Measurements from ENCODE around the gene DOLPP1. TPM values are rescaled to one million over a fixed set of nuclear protein-coding genes. Genes with fewer than 3 reads are reported as not detected.

DOLPP1 gene
- total and polyA plus RNA-seq, 2 of the 8 experiments (the other 6 are each of a cell fraction or from before 2014, with no cell fraction given) = 36.0 to 45.3 TPM

- no peak overlapping the region for H3K4ac ChIP-seq (replicated peaks; ENCODE audit: insufficient read length, low read depth, low read length)
- H4K8ac ChIP-seq (ENCODE audit: extremely low read depth, insufficient read depth, low read length) = no peak overlapping the region
- no peak for DNase-seq (ENCODE audit: low read depth in 1 of 2, low spot score in 2 of 2)
- H3K79me1 ChIP-seq (ENCODE audit: low read depth, low read length) = no peaks in the 10 kb centered on the region
- no peak overlapping the region for H2BK20ac ChIP-seq (ENCODE audit: low read length)
- no peak overlapping the region for H3K18ac ChIP-seq (ENCODE audit: extremely low read depth, low read length)
- FAIRE-seq = no peak
- no peak overlapping the region for H3K4me2 ChIP-seq (ENCODE audit: insufficient read depth in 1 of 2, low read depth in 2 of 2, low read length in 2 of 2)
- H3K79me2 ChIP-seq (ENCODE audit: control insufficient read depth in 1 of 2, insufficient read depth in 2 of 2, low read length in 2 of 2) = no peaks in the 10 kb centered on the region
- H4K91ac ChIP-seq (replicated peaks; ENCODE audit: insufficient read length, low read length) = no peak overlapping the region
- H4K5ac ChIP-seq (ENCODE audit: insufficient read length, low read depth, low read length) = no peak overlapping the region
- no peak overlapping the region for H2AK5ac ChIP-seq (ENCODE audit: low read depth, low read length)
- H2BK15ac ChIP-seq (ENCODE audit: low read length) = no peak overlapping the region
- H3K56ac ChIP-seq (replicated peaks; ENCODE audit: insufficient read length, low read depth, low read length) = no peak overlapping the region
- no peaks in the 10 kb centered on the region for H3K27me3 ChIP-seq (replicated peaks in 1 of 4; ENCODE audit: control insufficient read depth in 3 of 4, extremely low read depth in 1 of 4, insufficient read depth in 3 of 4, low read length in 3 of 4)
- H3K27ac ChIP-seq (ENCODE audit: low read depth, low read length) = no peak overlapping the region
- peaks cover 2 to 13% (median 7%) of the 10 kb centered on the region in 4 experiments; a peak in 7 of 8 replicates for H3K36me3 ChIP-seq (ENCODE audit: control insufficient read depth in 2 of 4, insufficient read depth in 4 of 4, low read length in 3 of 4)
- no peaks in the 10 kb centered on the region for H3K9me3 ChIP-seq (ENCODE audit: insufficient read depth in 2 of 2, low read depth in 1 of 2, low read length in 1 of 2)
- H2BK5ac ChIP-seq (ENCODE audit: low read depth, low read length) = no peak overlapping the region
- H4K20me1 ChIP-seq (replicated peaks in 1 of 2; ENCODE audit: control insufficient read depth in 1 of 2, insufficient read depth in 2 of 2, low read length in 2 of 2) = peaks cover 0 to 2% of the 10 kb centered on the region in 2 experiments
- no peak overlapping the region for H2AFZ ChIP-seq (ENCODE audit: low read length)
- POLR2A ChIA-PET (ENCODE audit: partially characterized antibody) = no interaction called here
- H2BK120ac ChIP-seq (replicated peaks; ENCODE audit: low read depth, low read length) = no peak overlapping the region
- no peak overlapping the region for H2BK12ac ChIP-seq (ENCODE audit: low read depth, low read length)
- H3K9ac ChIP-seq (replicated peaks in 1 of 4; ENCODE audit: extremely low read depth in 1 of 4, low read depth in 3 of 4, low read length in 3 of 4) = no peak overlapping the region
- no peaks in the 10 kb centered on the region for H3K23me2 ChIP-seq (ENCODE audit: low read depth, low read length)
- H3K4me1 ChIP-seq (replicated peaks in 1 of 4; ENCODE audit: control insufficient read depth in 3 of 4, insufficient read depth in 4 of 4, low read length in 3 of 4) = no peaks in the 10 kb centered on the region
- H3K23ac ChIP-seq (ENCODE audit: insufficient read length) = no peak overlapping the region
- TF ChIP-seq SP2 (IDR thresholded peaks at IDR 0.05; ENCODE audit: low read length) (no peak), JUND (IDR thresholded peaks at IDR 0.05; ENCODE audit: low read length) (no peak), RBBP5 (IDR thresholded peaks at IDR 0.05; ENCODE audit: borderline replicate concordance, low read depth, low read length) (no peak), NANOG (IDR thresholded peaks at IDR 0.05; ENCODE audit: insufficient read depth, low read depth, low read length, poor library complexity, severe bottlenecking) (no peak), CHD2 (IDR thresholded peaks at IDR 0.05; ENCODE audit: low read length) (no peak)
- CTCF ChIA-PET (ENCODE audit: partially characterized antibody) = interaction anchor here (0.9 to 1.7 kb wide), 2 partner anchors 16 to 25 kb away, joined by 3 to 6 read pairs; no protein-coding TSS in a partner anchor
- H3K14ac ChIP-seq (ENCODE audit: insufficient read length) = no peak overlapping the region
- 95% methylated on average over 5 of the region's 5 CpGs; no CpG with 5 or more reads in 1 of the 2 experiments for WGBS, 2 experiments (ENCODE audit: extremely low coverage in 1 of 2, insufficient coverage in 1 of 2, insufficient read length in 1 of 2, insufficient replicate concordance in 2 of 2, low coverage in 1 of 2, low lambda C conversion rate in 2 of 2, missing lambda C conversion rate in 1 of 2)
- no peak overlapping the region for H3K4me3 ChIP-seq (ENCODE audit: extremely low read depth in 1 of 4, insufficient read depth in 2 of 4, low read depth in 3 of 4, low read length in 4 of 4)
Observed at GRCh38 chr9:129054163-129054851, 26.6 kb upstream of the DOLPP1 start.

Data from H1 (cell line).